CD14-positive monocyte (primary cell): ENCODE data around the gene TENT4A. TPM values are rescaled to one million over a fixed set of nuclear protein-coding genes. Genes with fewer than 3 reads are reported as not detected.
A peak's percentile ranks its signal among the peaks of the same experiment; 100 is the strongest.

ENCODE experiments used
- DNase-seq, 3 donors: peaks; one replicate each; pipeline ENCODE4 v3.0.0-alpha.2; 2011 to 2022
- H2AFZ ChIP-seq: 2 replicates; pipeline ENCODE4 v1.6.0; 2012; ENCODE audit warnings: mild to moderate bottlenecking, low read depth, low read length, inconsistent platforms; ENCODE audit not compliant: insufficient read depth, poor library complexity, severe bottlenecking
- H3K27ac ChIP-seq, 2 donors: 1 replicate in 1 of 2; 2 replicates in 1 of 2; pipeline ENCODE4 v1.5.1; 2012 to 2013; ENCODE audit warnings: low read length in 2 of 2, control low read depth in 1 of 2, inconsistent platforms in 1 of 2, low read depth in 1 of 2, mild to moderate bottlenecking in 1 of 2
- H3K27me3 ChIP-seq, 2 donors: one replicate each; pipeline versions ENCODE4 v1.6.0 to v1.6.1; 2011 to 2013; ENCODE audit warnings: low read length in 2 of 2; ENCODE audit not compliant: control insufficient read depth in 2 of 2, insufficient read depth in 2 of 2
- H3K36me3 ChIP-seq, 2 donors: replicated peaks in 1 of 2; 1 replicate in 1 of 2; 2 replicates in 1 of 2; pipeline versions ENCODE4 v1.5.1 to v1.6.1; 2012 to 2013; ENCODE audit warnings: low read length in 2 of 2, control low read depth in 1 of 2, inconsistent platforms in 1 of 2, mild to moderate bottlenecking in 1 of 2; ENCODE audit not compliant: insufficient read depth in 2 of 2, control insufficient read depth in 1 of 2
- H3K4me1 ChIP-seq, 2 donors: 1 replicate in 1 of 2; 2 replicates in 1 of 2; pipeline versions ENCODE4 v1.5.1 to v1.6.1; 2012 to 2013; ENCODE audit warnings: low read length in 2 of 2, control low read depth in 1 of 2, inconsistent platforms in 1 of 2, mild to moderate bottlenecking in 1 of 2, moderate library complexity in 1 of 2; ENCODE audit not compliant: insufficient read depth in 2 of 2, control insufficient read depth in 1 of 2
- H3K4me2 ChIP-seq: replicated peaks from 2 replicates; pipeline ENCODE3; 2012; ENCODE audit warnings: low read length, moderate library complexity, mild to moderate bottlenecking; ENCODE audit not compliant: poor library complexity, severe bottlenecking; ENCODE audit errors: extremely low read depth
- H3K4me3 ChIP-seq, 3 experiments: fragments of 200-600 bp in 1 of 3; sonication (generic) in 1 of 3; replicated peaks in 1 of 3; 1 replicate in 2 of 3; 2 replicates in 1 of 3; pipeline ENCODE4 v1.5.1; 2011 to 2013; ENCODE audit warnings: low read length in 3 of 3, mild to moderate bottlenecking in 3 of 3, control low read depth in 2 of 3, low read depth in 2 of 3, inconsistent platforms in 1 of 3, moderate library complexity in 1 of 3
- H3K79me2 ChIP-seq: 2 replicates; pipeline ENCODE4 v1.6.0; 2012; ENCODE audit warnings: mild to moderate bottlenecking, control low read depth, inconsistent platforms, low read length, moderate library complexity; ENCODE audit not compliant: insufficient read depth
- H3K9ac ChIP-seq: 2 replicates; pipeline ENCODE4 v1.6.0; 2017; ENCODE audit warnings: low read length, mild to moderate bottlenecking; ENCODE audit not compliant: insufficient read depth, poor library complexity, severe bottlenecking
- H3K9me3 ChIP-seq, 2 donors: replicated peaks in 1 of 2; 1 replicate in 1 of 2; 2 replicates in 1 of 2; pipeline versions ENCODE4 v1.5.1 to v1.6.1; 2012 to 2013; ENCODE audit warnings: low read length in 2 of 2, control low read depth in 1 of 2; ENCODE audit not compliant: control insufficient read depth in 1 of 2, insufficient read depth in 1 of 2
- H4K20me1 ChIP-seq: 2 replicates; pipeline ENCODE4 v1.6.0; 2012; ENCODE audit warnings: mild to moderate bottlenecking, low read length, control low read depth, moderate library complexity; ENCODE audit not compliant: insufficient read depth
- H3K27ac Mint-ChIP-seq, 7 donors: one replicate each; pipeline ENCODE4 v1.8.0; 2020; ENCODE audit warnings: mild to moderate bottlenecking in 7 of 7, mixed read lengths in 7 of 7, moderate library complexity in 6 of 7, inconsistent platforms in 2 of 7
- H3K27me3 Mint-ChIP-seq, 3 donors: one replicate each; pipeline ENCODE4 v1.8.0; 2021 to 2022; ENCODE audit warnings: low read depth in 3 of 3, mild to moderate bottlenecking in 3 of 3, mixed read lengths in 3 of 3, moderate library complexity in 3 of 3, inconsistent platforms in 1 of 3
- H3K36me3 Mint-ChIP-seq, 2 donors: one replicate each; pipeline ENCODE4 v1.8.0; 2020; ENCODE audit warnings: mixed read lengths in 2 of 2, inconsistent platforms in 1 of 2, mild to moderate bottlenecking in 1 of 2
- H3K4me1 Mint-ChIP-seq: one replicate; pipeline ENCODE4 v1.8.0; 2020; ENCODE audit warnings: mild to moderate bottlenecking, mixed read lengths
- H3K4me3 Mint-ChIP-seq, 2 donors: one replicate each; pipeline ENCODE4 v1.8.0; 2020; ENCODE audit warnings: mild to moderate bottlenecking in 2 of 2, mixed read lengths in 2 of 2, moderate library complexity in 1 of 2
- H3K9me3 Mint-ChIP-seq, 7 donors: one replicate each; pipeline ENCODE4 v1.8.0; 2020 to 2022; ENCODE audit warnings: mixed read lengths in 7 of 7, mild to moderate bottlenecking in 6 of 7, moderate library complexity in 6 of 7, inconsistent platforms in 2 of 7
- CTCF ChIP-seq: fragments of 200-600 bp; IDR thresholded peaks from one replicate; pipeline ENCODE4 v1.8.0; 2022; ENCODE audit warnings: antibody characterized with exemption, mild to moderate bottlenecking
- WGBS: methylation state at CpG from one replicate; pipeline ENCODE4 v1.1.5; 2013; ENCODE audit warnings: missing lambda C conversion rate; ENCODE audit not compliant: insufficient coverage; 5-methylcytosine and 5-hydroxymethylcytosine counted together
- intact Hi-C, 2 donors: fragments of 100-400 bp; cut with micrococcal nuclease; formaldehyde crosslinking; loops; one replicate each; pipeline versions ENCODE4 v1.15.0 to v1.15.1; 2023
- polyA plus RNA-seq, 3 donors: library from polyadenylated mRNA; depleted of rRNA in 1 of 3; unstranded in 2 of 3; stranded (reverse) in 1 of 3; fragments of 300-500 nt in 2 of 3; fragments of >200 nt in 1 of 3; fragmentation: Illumina TruSeq in 2 of 3; gene quantifications; 1 replicate in 2 of 3; 2 replicates in 1 of 3; pipeline ENCODE4 v1.2.3, GENCODE V29; 2012 to 2021

TENT4A gene
- polyA plus RNA-seq, 3 donors, result 0.17 to 15.6 (median 0.44) TPM

DNA sequence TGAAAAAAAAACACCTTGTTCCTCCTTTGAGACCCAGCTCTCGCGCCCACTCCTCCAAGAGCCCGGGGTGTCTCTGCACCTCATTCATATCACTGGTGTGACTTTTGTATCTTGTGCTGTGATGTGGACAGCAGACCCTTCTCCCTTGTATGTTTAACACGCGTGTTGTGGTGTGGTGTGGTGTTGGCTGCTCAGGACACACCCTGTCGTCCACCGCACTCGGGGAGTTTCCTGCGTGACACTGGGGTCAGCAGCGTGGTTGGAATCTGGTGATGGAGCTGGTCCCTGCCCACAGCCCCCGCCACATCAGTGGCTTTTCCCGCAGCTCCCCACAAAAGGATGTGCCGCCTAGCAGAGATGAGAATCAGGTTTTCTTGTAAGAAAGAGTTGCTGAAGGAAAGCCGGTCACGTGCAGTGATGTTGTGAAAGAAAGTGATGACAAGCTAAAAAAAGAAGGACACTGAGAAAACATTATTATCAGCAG lies 61.5 kb downstream of the TENT4A start:
- H3K27ac Mint-ChIP-seq, result peak overlapping the region; percentile 36 to 93 (median 82)
- H3K27me3 ChIP-seq, result no peaks in the 10 kb centered on the region

DNA sequence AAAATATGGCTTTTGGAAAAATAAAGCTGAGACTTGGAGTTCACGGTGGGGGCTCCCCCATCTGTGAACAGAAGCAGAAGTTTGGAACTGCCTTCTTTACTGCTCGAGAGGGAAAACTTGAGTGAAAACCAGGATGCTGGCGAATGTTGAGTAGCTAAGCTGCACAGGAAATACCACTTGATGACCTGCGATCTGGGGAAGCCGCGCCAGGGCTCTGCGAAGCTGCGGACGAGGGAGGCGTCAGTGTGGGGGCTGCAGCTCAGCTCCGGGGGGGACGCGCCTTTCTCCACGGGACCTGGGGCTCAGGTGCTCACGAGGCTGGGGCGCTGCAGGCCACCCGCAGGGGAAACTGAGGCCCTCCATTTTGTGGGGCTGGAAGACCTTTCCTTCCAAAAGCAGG lies 62.3 kb downstream of the TENT4A start:
- H3K36me3 ChIP-seq, result no peaks in the 10 kb centered on the region
- H3K9ac ChIP-seq, result no peak overlapping the region
- peaks cover 14 to 16% of the 10 kb centered on the region in 2 donors for H3K4me1 ChIP-seq
- H3K9me3 ChIP-seq, result no peaks in the 10 kb centered on the region
- H3K4me2 ChIP-seq, result peak overlapping the region; percentile 63
- no peaks in the 10 kb centered on the region for H3K27me3 ChIP-seq
- H4K20me1 ChIP-seq, result no peaks in the 10 kb centered on the region
- H3K27ac ChIP-seq, result peak overlapping the region in 1 of 2 donors; percentile 62
- TF ChIP-seq CTCF, result no peak
- peaks cover 3 to 29% (median 8%) of the 10 kb centered on the region in 3 donors for H3K27me3 Mint-ChIP-seq
- intact Hi-C loops, result no loop called here
- WGBS, result 11% methylated on average over 17 of the region's 17 CpGs
- peaks cover 0 to 5% (median 2%) of the 10 kb centered on the region in 7 donors for H3K9me3 Mint-ChIP-seq
- H2AFZ ChIP-seq, result peak overlapping the region; percentile 67
- H3K36me3 Mint-ChIP-seq, result no peaks in the 10 kb centered on the region
- DNase-seq, result peak in 1 of 3 donors; percentile 24
- H3K4me1 Mint-ChIP-seq, result peaks cover 19% of the 10 kb centered on the region
- H3K4me3 Mint-ChIP-seq, result peak overlapping the region in 1 of 2 donors; percentile 75
- no peaks in the 10 kb centered on the region for H3K79me2 ChIP-seq
- peak overlapping the region in 2 of 7 donors; percentile 79 to 89 for H3K27ac Mint-ChIP-seq
- peak overlapping the region in 1 of 3 experiments; percentile 47 for H3K4me3 ChIP-seq

More for the DNA sequence above, 61.5 kb downstream of the TENT4A start:
- WGBS, result 0% methylated on average over 7 of the region's 15 CpGs
- H3K9me3 Mint-ChIP-seq, result peaks cover 0 to 5% (median 2%) of the 10 kb centered on the region in 7 donors
- peaks cover 3 to 29% (median 8%) of the 10 kb centered on the region in 3 donors for H3K27me3 Mint-ChIP-seq
- H3K4me3 Mint-ChIP-seq, result peak overlapping the region; percentile 76
- peak overlapping the region; percentile 63 for H3K4me2 ChIP-seq
- intact Hi-C loops, result no loop called here
- TF ChIP-seq CTCF, result no peak
- H3K36me3 ChIP-seq, result no peaks in the 10 kb centered on the region
- H3K9me3 ChIP-seq, result no peaks in the 10 kb centered on the region
- H3K27ac ChIP-seq, result peak overlapping the region; percentile 35 to 62
- H3K4me1 Mint-ChIP-seq, result peaks cover 19% of the 10 kb centered on the region
- H2AFZ ChIP-seq, result peak overlapping the region; percentile 67
- DNase-seq, result peak; percentile 56 to 79 (median 66)
- H4K20me1 ChIP-seq, result no peaks in the 10 kb centered on the region
- peak overlapping the region; percentile 49 for H3K9ac ChIP-seq
- peaks cover 14 to 16% of the 10 kb centered on the region in 2 donors for H3K4me1 ChIP-seq
- H3K36me3 Mint-ChIP-seq, result no peaks in the 10 kb centered on the region
- no peaks in the 10 kb centered on the region for H3K79me2 ChIP-seq
- H3K4me3 ChIP-seq, result peak overlapping the region in 2 of 3 experiments; percentile 21 to 47
